K562 (cell line): ENCODE data around the gene CACTIN. TPM values are rescaled to one million over a fixed set of nuclear protein-coding genes. Genes with fewer than 3 reads are reported as not detected.

Experiments
- ATAC-seq: fragments of 200-7000 bp; cut with Tn5 transposase; 3 replicates; pipeline ENCODE4 v1.9.1; 2020; ENCODE audit warnings: moderate library complexity
- BruUV-seq: library from RNA; stranded (reverse); fragments of 400-500 nt; replicated peaks from 2 replicates; lab custom pipeline; 2021; lab: Mats Ljungman, UMichigan
- CTCF ChIA-PET: fragments of 300-600 bp; formaldehyde crosslinking; extraction: SDS; loops from one replicate; lab custom pipeline; 2021; ENCODE audit warnings: low intra/inter-chr PET ratio; lab: Yijun Ruan, JAX
- POLR2A ChIA-PET: fragments of 300-600, 350-650 bp; sonication (Branson Sonifier 250); formaldehyde crosslinking; extraction: SDS; loops from one replicate; lab custom pipeline; 2021; ENCODE audit warnings: antibody characterized with exemption, inconsistent platforms; lab: Yijun Ruan, JAX
- DNase-seq, 4 experiments: peaks; one replicate each; pipeline versions ENCODE4 v3.0.0 to v3.0.0-alpha.2; 2011 to 2018; ENCODE audit warnings: low spot score in 3 of 4, mixed read lengths in 3 of 4; ENCODE audit errors: extremely low read depth in 1 of 4
- FAIRE-seq: peaks from 2 replicates; lab custom pipeline; 2011; peaks lifted over from hg19 to GRCh38; lab: Jason Lieb, UNC
- H2AFZ ChIP-seq: 2 replicates; pipeline ENCODE4 v1.6.0; 2011; ENCODE audit warnings: low read depth, low read length, control low read depth, inconsistent platforms
- H3K27ac ChIP-seq: fragments of 200-600 bp; 3 replicates; pipeline ENCODE4 v1.8.0; 2011; ENCODE audit warnings: low read depth, mild to moderate bottlenecking, control low read depth, inconsistent platforms, low read length, moderate library complexity, mixed read lengths; ENCODE audit errors: extremely low read depth
- H3K27me3 ChIP-seq, 2 experiments: fragments of 300-600 bp in 1 of 2; 2 replicates in 1 of 2; 3 replicates in 1 of 2; pipeline versions ENCODE4 v1.6.0 to v1.8.0; 2011; ENCODE audit warnings: inconsistent platforms in 2 of 2, low read length in 2 of 2, mild to moderate bottlenecking in 1 of 2, mixed read lengths in 1 of 2, moderate library complexity in 1 of 2; ENCODE audit not compliant: control insufficient read depth in 2 of 2, insufficient read depth in 2 of 2
- H3K36me3 ChIP-seq: fragments of 300-600 bp; 3 replicates; pipeline ENCODE4 v1.8.0; 2011; ENCODE audit warnings: mild to moderate bottlenecking, low read length, inconsistent platforms; ENCODE audit not compliant: control insufficient read depth, insufficient read depth
- H3K4me1 ChIP-seq, 2 experiments: fragments of 200-600 bp in 1 of 2; replicated peaks in 1 of 2; 2 replicates in 1 of 2; 3 replicates in 1 of 2; pipeline versions ENCODE4 v1.5.1 to v1.8.0; 2011; ENCODE audit warnings: inconsistent platforms in 2 of 2, low read length in 2 of 2, mild to moderate bottlenecking in 1 of 2, mixed read lengths in 1 of 2, moderate library complexity in 1 of 2; ENCODE audit not compliant: control insufficient read depth in 2 of 2, insufficient read depth in 2 of 2
- H3K4me2 ChIP-seq: 2 replicates; pipeline ENCODE4 v1.6.1; 2011; ENCODE audit warnings: low read length, control low read depth, inconsistent platforms, mixed read lengths; ENCODE audit not compliant: insufficient read depth
- H3K4me3 ChIP-seq: fragments of 200-600 bp; sonication (generic), shearing (Covaris generic); 2 replicates; pipeline ENCODE4 v1.5.1; 2016; ENCODE audit warnings: control low read depth, inconsistent platforms
- H3K79me2 ChIP-seq: fragments of 200-600 bp; 3 replicates; pipeline ENCODE4 v1.8.0; 2011; ENCODE audit warnings: low read length, inconsistent platforms; ENCODE audit not compliant: control insufficient read depth, insufficient read depth
- H3K9ac ChIP-seq, 2 experiments: 2 replicates each; pipeline versions ENCODE4 v1.6.0 to v1.6.1; 2011; ENCODE audit warnings: low read depth in 2 of 2, low read length in 2 of 2, control low read depth in 1 of 2, inconsistent platforms in 1 of 2, mild to moderate bottlenecking in 1 of 2, mixed read lengths in 1 of 2; ENCODE audit not compliant: insufficient read depth in 1 of 2
- H3K9me1 ChIP-seq: one replicate; pipeline ENCODE4 v1.6.0; 2011; ENCODE audit warnings: inconsistent platforms, mild to moderate bottlenecking, low read length, moderate library complexity; ENCODE audit not compliant: control insufficient read depth, insufficient read depth
- H3K9me3 ChIP-seq: replicated peaks from 2 replicates; pipeline ENCODE4 v1.5.1; 2011; ENCODE audit warnings: low read depth, low read length, inconsistent platforms; ENCODE audit not compliant: control insufficient read depth, insufficient read depth
- H4K20me1 ChIP-seq: replicated peaks from 2 replicates; pipeline ENCODE4 v1.6.1; 2011; ENCODE audit warnings: low read length, inconsistent platforms, mixed read lengths; ENCODE audit not compliant: control insufficient read depth, insufficient read depth
- CREB5 ChIP-seq: fragments of 250-450 bp; sonication (Bioruptor Pico); IDR thresholded peaks from 2 replicates; pipeline ENCODE4 v1.5.0; 2020; ENCODE audit warnings: mild to moderate bottlenecking
- ELF1 ChIP-seq: fragments of 200-800 bp; sonication (Bioruptor generic); IDR thresholded peaks from 2 replicates; pipeline ENCODE4 v1.6.1; 2016; ENCODE audit warnings: missing genetic modification characterization, missing compliant biosample characterization
- HDAC8 ChIP-seq: fragments of 450-650 bp; IDR thresholded peaks from 2 replicates; pipeline ENCODE4 v1.6.1; 2016; ENCODE audit warnings: mild to moderate bottlenecking, missing genetic modification characterization, moderate library complexity, missing compliant biosample characterization
- HLTF ChIP-seq: fragments of 450-650 bp; IDR thresholded peaks from 2 replicates; pipeline ENCODE4 v1.6.1; 2016
- HNRNPH1 ChIP-seq: fragments of 200-400 bp; formaldehyde crosslinking; optimal IDR thresholded peaks from 2 replicates; pipeline ENCODE3; 2017; ENCODE audit warnings: low read depth, mild to moderate bottlenecking, low read length, moderate library complexity
- JUN ChIP-seq, 2 experiments: sonication (generic) in 1 of 2; formaldehyde crosslinking in 1 of 2; IDR thresholded peaks; 2 replicates each; pipeline versions ENCODE4 v1.6.1 to v1.8.0; 2012 to 2022; ENCODE audit warnings: borderline replicate concordance in 2 of 2, mild to moderate bottlenecking in 2 of 2, improper control_type of control experiment in 1 of 2, low read depth in 1 of 2, low read length in 1 of 2, missing genetic modification reagents in 1 of 2
- MAZ ChIP-seq, 2 experiments: fragments of 450-650 bp in 1 of 2; sonication (generic) in 1 of 2; formaldehyde crosslinking; IDR thresholded peaks in 1 of 2; conservative IDR thresholded peaks in 1 of 2; 2 replicates each; pipeline versions ENCODE4 v1.4.0 to v1.5.0; 2020; ENCODE audit warnings: mild to moderate bottlenecking in 1 of 2, missing genetic modification reagents in 1 of 2
- NELFE ChIP-seq: IDR thresholded peaks from 2 replicates; pipeline ENCODE4 v1.6.1; 2011; ENCODE audit warnings: mild to moderate bottlenecking; ENCODE audit not compliant: insufficient read depth, insufficient read length
- SLC30A9 ChIP-seq: fragments of 250-450 bp; sonication (Bioruptor Pico); IDR thresholded peaks from 2 replicates; pipeline ENCODE4 v1.8.0; 2022; ENCODE audit warnings: mild to moderate bottlenecking, moderate library complexity
- TRIM24 ChIP-seq, 2 experiments: fragments of 450-650 bp; IDR thresholded peaks; 2 replicates each; pipeline ENCODE4 v1.6.1; 2016
- TRIM28 ChIP-seq: fragments of 450-650 bp; IDR thresholded peaks from 2 replicates; pipeline ENCODE4 v1.6.1; 2017
- ZBTB26 ChIP-seq: fragments of 450-650 bp; formaldehyde crosslinking; IDR thresholded peaks from 2 replicates; pipeline ENCODE4 v1.4.0; 2022; ENCODE audit warnings: missing genetic modification characterization
- ZNF41 ChIP-seq: fragments of 250-450 bp; sonication (Bioruptor Pico); conservative IDR thresholded peaks from 2 replicates; pipeline ENCODE4 v1.4.0; 2020; ENCODE audit warnings: mild to moderate bottlenecking
- ZNF518B ChIP-seq: fragments of 250-450 bp; sonication (Bioruptor Pico); IDR thresholded peaks from 2 replicates; pipeline ENCODE4 v1.5.0; 2021; ENCODE audit warnings: mild to moderate bottlenecking, moderate library complexity
- ZNF830 ChIP-seq: fragments of 250-450 bp; sonication (Bioruptor Pico); IDR thresholded peaks from 2 replicates; pipeline ENCODE4 v1.5.0; 2021; ENCODE audit warnings: mild to moderate bottlenecking
- WGBS: fragments of 100-300 bp; shearing (Covaris generic); methylation state at CpG from one replicate; pipeline ENCODE4 v1.1.6; 2016; ENCODE audit warnings: low coverage, mixed read lengths; ENCODE audit not compliant: insufficient coverage; ENCODE audit errors: missing lambda C conversion rate; 5-methylcytosine and 5-hydroxymethylcytosine counted together
- in situ Hi-C: fragments of 300-500 bp; cut with MboI; formaldehyde crosslinking; loops from 4 replicates; pipeline ENCODE4 v1.15.0; 2018; ENCODE audit warnings: inconsistent platforms, mixed read lengths
- intact Hi-C: fragments of 100-400 bp; cut with micrococcal nuclease; formaldehyde crosslinking; loops from 2 replicates; pipeline ENCODE4 v1.14.2; 2022
- polyA plus RNA-seq, 8 experiments: library from polyadenylated mRNA; depleted of rRNA in 4 of 8; stranded (reverse) in 5 of 8; unstranded in 3 of 8; fragments of >200 nt; fragmentation: Nextera tagmentation in 2 of 8; fragmentation: Illumina TruSeq in 1 of 8; extraction: Ambion mirVana in 2 of 8; extraction: Trizol in 1 of 8; gene quantifications; 2 replicates each; pipeline versions ENCODE4 v1.2.1 to v1.2.3, GENCODE V29; 2011 to 2014; ENCODE audit warnings: inconsistent platforms in 1 of 8, missing spikeins in 1 of 8
- total RNA-seq, 7 experiments: library from RNA; depleted of rRNA in 6 of 7; stranded (reverse); fragments of >200 nt in 6 of 7; fragmentation: Illumina TruSeq in 2 of 7; extraction: Trizol in 2 of 7; gene quantifications; 2 replicates each; pipeline versions ENCODE4 v1.2.1 to v1.2.3, GENCODE V29; 2011 to 2021; ENCODE audit warnings: low replicate concordance in 1 of 7

The CACTIN gene
- total and polyA plus RNA-seq, 9 of the 15 experiments (the other 6 are each of a cell fraction or from before 2014, with no cell fraction given) = 0.15 to 49.2 (median 15.0) TPM

GRCh38 chr19:3661284-3662238 lies 35.0 kb upstream of the CACTIN start:
- DNase-seq (no peak), ATAC-seq (no peak), FAIRE-seq (no peak)
- Histone ChIP-seq H3K4me1 (peaks cover 0 to 45% of the 10 kb centered on the region in 2 experiments; a peak in 2 of 5 replicates), H4K20me1 (peaks cover 11% of the 10 kb centered on the region; the same call in 1 of the 2 replicates), H3K9ac (no peak overlapping the region; a peak in 1 of 4 replicates), H3K9me1 (no peaks in the 10 kb centered on the region), H3K36me3 (peaks cover 83% of the 10 kb centered on the region; the same call in 2 of the 3 replicates), H3K4me2 (no peak overlapping the region), H3K9me3 (no peaks in the 10 kb centered on the region), H2AFZ (no peak overlapping the region), H3K79me2 (no peaks in the 10 kb centered on the region), H3K27me3 (no peaks in the 10 kb centered on the region), H3K4me3 (no peak overlapping the region), H3K27ac (no peak overlapping the region)
- POLR2A ChIA-PET = interaction anchor here (0.6 to 3.5 kb wide), 6 partner anchors 10 to 548 kb away, joined by 3 to 16 read pairs (median 3); no protein-coding TSS in a partner anchor
- no TSS peak for BruUV-seq
- WGBS = 91% methylated on average over 29 of the region's 34 CpGs
- CTCF ChIA-PET = interaction anchor here (0.7 kb wide), 1 partner anchor 188 kb away, joined by 3 read pairs; no protein-coding TSS in a partner anchor
- intact Hi-C loops = no loop called here
- in situ Hi-C loops = loop anchor here (5.0 kb wide), 1 partner anchor 46 kb away; the partner anchor contains the start of gene TJP3
- TF ChIP-seq ZNF41 (CRISPR knock-in tag) (no peak), TRIM24 (IDR thresholded peaks at IDR 0.05) (no peak), SLC30A9 (CRISPR knock-in tag) (no peak), HDAC8 (tag) (no peak), HLTF (peak; percentile 83; the same call in 1 of the 2 replicates), JUN (IDR thresholded peaks at IDR 0.05; ENCODE audit: borderline replicate concordance, low read depth, low read length) (no peak), JUN (CRISPR knock-in tag; IDR thresholded peaks at IDR 0.05; ENCODE audit: borderline replicate concordance) (no peak), TRIM28 (no peak), MAZ (CRISPR knock-in tag; conservative IDR thresholded peaks at IDR 0.05 in 1 of 2, IDR thresholded peaks at IDR 0.05 in 1 of 2) (no peak), HNRNPH1 (no peak), ELF1 (tag) (no peak), CREB5 (CRISPR knock-in tag) (no peak), ZNF518B (no peak), ZNF830 (CRISPR knock-in tag) (no peak), NELFE (no peak), ZBTB26 (CRISPR knock-in tag) (no peak)
